ENCODE data around the gene ZNF804B. TPM values are rescaled to one million over a fixed set of nuclear protein-coding genes. Genes with fewer than 3 reads are reported as not detected.

Gene ZNF804B
- total RNA-seq, 1 donor from 2014 or later, result not detected

GRCh38 chr7:89264126-89264525 is 504.6 kb downstream of the ZNF804B start:
- DNase-seq (ENCODE audit: low read depth in 2 of 2), result no peak

GRCh38 chr7:89265631-89266030 is 506.1 kb downstream of the ZNF804B start:
- DNase-seq (ENCODE audit: low read depth in 2 of 2), result no peak

- no peak for DNase-seq (ENCODE audit: low read depth in 2 of 2)
Observed at GRCh38 chr7:89283302-89283701, 523.8 kb downstream of the ZNF804B start.

- no peak for DNase-seq (ENCODE audit: low read depth in 2 of 2)
Observed at GRCh38 chr7:89308535-89308934, 549.0 kb downstream of the ZNF804B start.

GRCh38 chr7:89311886-89312285 is 552.4 kb downstream of the ZNF804B start:
- DNase-seq (ENCODE audit: low read depth in 2 of 2), result no peak

- DNase-seq (ENCODE audit: low read depth in 2 of 2), result no peak
Observed at GRCh38 chr7:89312551-89312950, 553.1 kb downstream of the ZNF804B start.

- DNase-seq (ENCODE audit: low read depth in 2 of 2), result no peak
Observed at GRCh38 chr7:89316584-89317251, 557.2 kb downstream of the ZNF804B start.

GRCh38 chr7:89332026-89332425 is 572.5 kb downstream of the ZNF804B start:
- no peak for DNase-seq (ENCODE audit: low read depth in 2 of 2)

- DNase-seq (ENCODE audit: low read depth in 2 of 2), result no peak
Observed at GRCh38 chr7:89334797-89335196, 575.3 kb downstream of the ZNF804B start.

GRCh38 chr7:89335490-89335889 is 576.0 kb downstream of the ZNF804B start:
- DNase-seq (ENCODE audit: low read depth in 2 of 2), result no peak

- no peak for DNase-seq (ENCODE audit: low read depth in 2 of 2)
Observed at GRCh38 chr7:89336121-89336520, 576.6 kb downstream of the ZNF804B start.

GRCh38 chr7:89339748-89340147 is 580.2 kb downstream of the ZNF804B start:
- no peak for DNase-seq (ENCODE audit: low read depth in 2 of 2)

GRCh38 chr7:89357121-89357520 is 597.6 kb downstream of the ZNF804B start:
- no peak for DNase-seq (ENCODE audit: low read depth in 2 of 2)

GRCh38 chr7:89377219-89377618 is 617.7 kb downstream of the ZNF804B start:
- DNase-seq (ENCODE audit: low read depth in 2 of 2), result no peak

- DNase-seq (ENCODE audit: low read depth in 2 of 2), result no peak
Observed at GRCh38 chr7:89385411-89385810, 625.9 kb downstream of the ZNF804B start.

Other genes with a start within 250 kb of the ZNF804B start
- not detected in 2 replicates for gene TEX47, start 36.0 kb downstream of the ZNF804B start, total RNA-seq

Data from dermis microvascular lymphatic vessel endothelial cell (primary cell).